DND-41 (cell line): ENCODE results near the gene DOC2B.

Experiments
- EZH2 ChIP-seq: IDR thresholded peaks from 3 replicates; pipeline ENCODE4 v1.6.1; 2012; ENCODE audit warnings: borderline replicate concordance, low read depth, mild to moderate bottlenecking, moderate library complexity, low read length, inconsistent platforms; ENCODE audit not compliant: severe bottlenecking
- TF ChIP-seq, protein P1 (sequence below): IDR thresholded peaks from 2 replicates; pipeline ENCODE4 v1.5.1; 2012; ENCODE audit warnings: borderline replicate concordance, low read length, moderate library complexity, mild to moderate bottlenecking; ENCODE audit not compliant: poor library complexity, severe bottlenecking; ENCODE audit errors: extremely low read depth

DNA sequence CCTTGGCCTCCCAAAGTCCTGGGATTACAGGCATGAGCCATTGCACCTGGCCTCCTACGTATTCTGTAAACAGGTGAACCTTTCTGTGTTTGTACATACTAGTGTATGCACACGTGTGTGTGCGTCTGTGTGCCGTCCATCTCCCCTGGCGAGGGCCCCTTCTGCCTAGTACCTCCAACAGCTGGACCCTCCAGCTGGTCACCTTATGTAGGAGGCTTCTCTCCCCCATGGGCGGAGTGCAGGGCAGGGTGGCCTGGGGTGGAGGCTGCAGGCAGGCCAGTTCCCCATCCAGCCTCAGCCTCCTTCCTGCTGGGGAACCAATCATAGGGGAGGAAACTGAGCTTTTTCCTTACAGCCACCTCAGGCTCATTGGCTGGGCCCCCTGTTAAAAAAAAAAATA lies 24.4 kb upstream of the DOC2B start:
- TF ChIP-seq, protein P1, sequence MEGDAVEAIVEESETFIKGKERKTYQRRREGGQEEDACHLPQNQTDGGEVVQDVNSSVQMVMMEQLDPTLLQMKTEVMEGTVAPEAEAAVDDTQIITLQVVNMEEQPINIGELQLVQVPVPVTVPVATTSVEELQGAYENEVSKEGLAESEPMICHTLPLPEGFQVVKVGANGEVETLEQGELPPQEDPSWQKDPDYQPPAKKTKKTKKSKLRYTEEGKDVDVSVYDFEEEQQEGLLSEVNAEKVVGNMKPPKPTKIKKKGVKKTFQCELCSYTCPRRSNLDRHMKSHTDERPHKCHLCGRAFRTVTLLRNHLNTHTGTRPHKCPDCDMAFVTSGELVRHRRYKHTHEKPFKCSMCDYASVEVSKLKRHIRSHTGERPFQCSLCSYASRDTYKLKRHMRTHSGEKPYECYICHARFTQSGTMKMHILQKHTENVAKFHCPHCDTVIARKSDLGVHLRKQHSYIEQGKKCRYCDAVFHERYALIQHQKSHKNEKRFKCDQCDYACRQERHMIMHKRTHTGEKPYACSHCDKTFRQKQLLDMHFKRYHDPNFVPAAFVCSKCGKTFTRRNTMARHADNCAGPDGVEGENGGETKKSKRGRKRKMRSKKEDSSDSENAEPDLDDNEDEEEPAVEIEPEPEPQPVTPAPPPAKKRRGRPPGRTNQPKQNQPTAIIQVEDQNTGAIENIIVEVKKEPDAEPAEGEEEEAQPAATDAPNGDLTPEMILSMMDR: no peak
- no peak for TF ChIP-seq EZH2
